GM18858 (cell line): ENCODE data around the gene NCAPH2.
A peak's percentile ranks its signal among the peaks of the same experiment; 100 is the strongest.

Experiments
- ATAC-seq: cut with Tn5 transposase; IDR thresholded peaks from one replicate; pipeline ENCODE4 v1.9.1; 2021; ENCODE audit not compliant: unreplicated experiment

NCAPH2 gene

GRCh38 chr22:50474710-50475651 lies 33.0 kb upstream of the NCAPH2 start, which contains the start of gene SBF1:
SBF1 (minus strand) TSS chr22:50475035; CDS start chr22:50474840, 195 bp downstream.
- peak; percentile 54 for ATAC-seq

GRCh38 chr22:50475652-50476002 lies 32.4 kb upstream of the NCAPH2 start:
- ATAC-seq, result no peak

GRCh38 chr22:50476868-50477267 lies 31.2 kb upstream of the NCAPH2 start:
- no peak for ATAC-seq

- ATAC-seq, result no peak
These were observed 30.1 kb upstream of the NCAPH2 start for GRCh38 chr22:50477923-50478322.

- ATAC-seq, result no peak
These were observed 28.3 kb upstream of the NCAPH2 start for GRCh38 chr22:50479721-50480120.

- ATAC-seq, result no peak
These were observed 27.0 kb upstream of the NCAPH2 start for GRCh38 chr22:50481045-50481439.

GRCh38 chr22:50481440-50482106 lies 26.5 kb upstream of the NCAPH2 start, which contains the start of gene ADM2:
ADM2 (plus strand) TSS chr22:50481543; CDS start chr22:50481848, 305 bp downstream.
- ATAC-seq, result no peak

GRCh38 chr22:50482107-50483074 lies 25.6 kb upstream of the NCAPH2 start:
- no peak for ATAC-seq

GRCh38 chr22:50483106-50483505 lies 24.9 kb upstream of the NCAPH2 start:
- ATAC-seq, result no peak

GRCh38 chr22:50483556-50483955 lies 24.5 kb upstream of the NCAPH2 start:
- ATAC-seq, result no peak

GRCh38 chr22:50483977-50484853 lies 23.8 kb upstream of the NCAPH2 start:
- ATAC-seq, result no peak

- ATAC-seq, result no peak
These were observed 22.5 kb upstream of the NCAPH2 start for GRCh38 chr22:50485221-50486131.

- no peak for ATAC-seq
These were observed 21.3 kb upstream of the NCAPH2 start, which contains the start of gene MIOX for GRCh38 chr22:50486561-50487289. MIOX (plus strand) TSS chr22:50486859; CDS start chr22:50486898, 39 bp downstream.

- ATAC-seq, result no peak
These were observed 20.6 kb upstream of the NCAPH2 start for GRCh38 chr22:50487290-50488005.

- no peak for ATAC-seq
These were observed 19.9 kb upstream of the NCAPH2 start for GRCh38 chr22:50488006-50488677.

GRCh38 chr22:50488886-50489285 lies 19.1 kb upstream of the NCAPH2 start:
- ATAC-seq, result no peak
